ENCODE data around the gene AIRE. TPM values are rescaled to one million over a fixed set of nuclear protein-coding genes. Genes with fewer than 3 reads are reported as not detected.

The AIRE gene
- total and polyA plus RNA-seq, 2 donors from 2014 or later, result 0.09 to 0.25 TPM

GRCh38 chr21:44271558-44272283 lies 14.0 kb upstream of the AIRE start:
- Histone ChIP-seq H3K4me3 (ENCODE audit: low read length in 3 of 3) (no peak overlapping the region), H3K36me3 (ENCODE audit: control insufficient read depth in 2 of 3, insufficient read depth in 3 of 3, low read length in 3 of 3) (no peaks in the 10 kb centered on the region), H3K9ac (ENCODE audit: low read length in 3 of 3) (no peak overlapping the region), H3K4me1 (ENCODE audit: control insufficient read depth in 2 of 3, insufficient read depth in 2 of 3, low read depth in 1 of 3, low read length in 3 of 3) (no peaks in the 10 kb centered on the region), H3K9me3 (ENCODE audit: control insufficient read depth in 2 of 3, insufficient read depth in 1 of 3, low read length in 3 of 3) (no peaks in the 10 kb centered on the region), H3K27me3 (ENCODE audit: control insufficient read depth, insufficient read depth, low read length) (no peaks in the 10 kb centered on the region), H3K27ac (ENCODE audit: low read depth in 2 of 2, low read length in 2 of 2) (no peak overlapping the region)
- TF ChIP-seq CTCF (IDR thresholded peaks at IDR 0.05; ENCODE audit: borderline replicate concordance, extremely low read depth, insufficient read depth), result no peak
- DNase-seq, result peak in 1 of 5 donors; percentile 51
- FAIRE-seq, result no peak
- intact Hi-C loops (cut with DNase I), result no loop called here

GRCh38 chr21:44272284-44272858 lies 13.3 kb upstream of the AIRE start:
- H3K9ac ChIP-seq (ENCODE audit: low read length in 3 of 3), result no peak overlapping the region
- no peak overlapping the region for H3K4me3 ChIP-seq (ENCODE audit: low read length in 3 of 3)
- H3K36me3 ChIP-seq (ENCODE audit: control insufficient read depth in 2 of 3, insufficient read depth in 3 of 3, low read length in 3 of 3), result no peaks in the 10 kb centered on the region
- no peak for TF ChIP-seq CTCF (IDR thresholded peaks at IDR 0.05; ENCODE audit: borderline replicate concordance, extremely low read depth, insufficient read depth)
- H3K4me1 ChIP-seq (ENCODE audit: control insufficient read depth in 2 of 3, insufficient read depth in 2 of 3, low read depth in 1 of 3, low read length in 3 of 3), result no peaks in the 10 kb centered on the region
- intact Hi-C loops (cut with DNase I), result no loop called here
- no peak overlapping the region for H3K27ac ChIP-seq (ENCODE audit: low read depth in 2 of 2, low read length in 2 of 2)
- no peaks in the 10 kb centered on the region for H3K9me3 ChIP-seq (ENCODE audit: control insufficient read depth in 2 of 3, insufficient read depth in 1 of 3, low read length in 3 of 3)
- peak in 1 of 5 donors; percentile 59 for DNase-seq
- no peaks in the 10 kb centered on the region for H3K27me3 ChIP-seq (ENCODE audit: control insufficient read depth, insufficient read depth, low read length)
- no peak for FAIRE-seq

DNA sequence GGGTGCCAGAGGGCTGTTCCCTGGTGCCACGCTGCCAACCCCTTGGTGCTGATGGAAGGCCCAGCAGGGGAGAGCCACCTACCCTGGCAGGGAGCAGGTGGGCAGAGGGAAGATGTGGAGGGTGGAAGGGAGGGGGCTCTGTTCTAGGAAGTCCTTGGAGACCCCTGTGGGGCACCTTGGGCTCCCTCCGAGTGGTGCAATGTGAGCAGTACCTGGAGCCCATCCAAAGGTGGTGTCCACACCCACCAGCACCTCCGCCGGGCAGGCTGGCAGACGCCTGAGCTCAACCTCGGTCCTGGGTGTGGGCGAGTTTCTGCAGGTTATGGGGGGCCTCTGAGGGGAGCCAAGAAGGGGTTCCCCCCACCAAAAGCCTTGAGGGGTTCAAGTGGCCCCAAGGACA lies 12.6 kb upstream of the AIRE start:
- TF ChIP-seq CTCF (IDR thresholded peaks at IDR 0.05; ENCODE audit: borderline replicate concordance, extremely low read depth, insufficient read depth), result no peak
- H3K27ac ChIP-seq (ENCODE audit: low read depth in 2 of 2, low read length in 2 of 2), result no peak overlapping the region
- no peaks in the 10 kb centered on the region for H3K36me3 ChIP-seq (ENCODE audit: control insufficient read depth in 2 of 3, insufficient read depth in 3 of 3, low read length in 3 of 3)
- intact Hi-C loops (cut with DNase I), result no loop called here
- DNase-seq, result peak in 1 of 5 donors; percentile 60
- no peak overlapping the region for H3K4me3 ChIP-seq (ENCODE audit: low read length in 3 of 3)
- no peaks in the 10 kb centered on the region for H3K9me3 ChIP-seq (ENCODE audit: control insufficient read depth in 2 of 3, insufficient read depth in 1 of 3, low read length in 3 of 3)
- no peaks in the 10 kb centered on the region for H3K27me3 ChIP-seq (ENCODE audit: control insufficient read depth, insufficient read depth, low read length)
- FAIRE-seq, result no peak
- no peaks in the 10 kb centered on the region for H3K4me1 ChIP-seq (ENCODE audit: control insufficient read depth in 2 of 3, insufficient read depth in 2 of 3, low read depth in 1 of 3, low read length in 3 of 3)
- no peak overlapping the region for H3K9ac ChIP-seq (ENCODE audit: low read length in 3 of 3)
